ENCODE results near the gene TMEM222.

Gene TMEM222

DNA sequence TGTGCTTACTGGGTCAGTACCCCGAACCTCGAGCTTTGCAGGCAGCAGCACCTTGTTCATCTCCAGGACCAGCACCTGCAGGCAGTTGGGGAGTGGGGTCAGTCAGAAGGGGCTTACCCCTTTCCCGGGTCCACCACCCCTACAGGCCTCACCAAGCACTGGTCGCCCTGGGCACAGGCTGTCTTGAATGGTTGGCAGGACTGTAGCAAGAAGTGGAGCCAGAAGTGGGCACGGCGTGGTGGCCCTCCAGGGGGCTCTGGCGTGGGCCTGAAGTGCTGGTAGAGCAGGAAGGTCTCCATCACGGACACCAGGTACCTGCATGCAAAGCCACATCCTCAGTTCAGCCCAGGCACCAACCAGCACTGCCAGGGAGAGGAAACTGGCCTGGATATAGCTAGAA lies 39.6 kb downstream of the TMEM222 start:
- Histone ChIP-seq H3K4me1 (ENCODE audit: insufficient read depth, low read length) (peaks cover 15% of the 10 kb centered on the region), H3K27ac (ENCODE audit: low read depth, low read length) (no peak overlapping the region), H3K9me3 (ENCODE audit: insufficient read depth, low read depth, low read length) (no peaks in the 10 kb centered on the region), H3K4me3 (ENCODE audit: low read length) (peak overlapping the region; percentile 76; the same call in 1 of the 2 replicates), H3K36me3 (ENCODE audit: insufficient read depth, low read length) (no peaks in the 10 kb centered on the region), H3K9ac (ENCODE audit: low read depth, low read length) (no peak overlapping the region), H3K27me3 (ENCODE audit: insufficient read depth, low read length) (peaks cover 47% of the 10 kb centered on the region)
- 88% methylated on average over 8 of the region's 8 CpGs for WGBS

DNA sequence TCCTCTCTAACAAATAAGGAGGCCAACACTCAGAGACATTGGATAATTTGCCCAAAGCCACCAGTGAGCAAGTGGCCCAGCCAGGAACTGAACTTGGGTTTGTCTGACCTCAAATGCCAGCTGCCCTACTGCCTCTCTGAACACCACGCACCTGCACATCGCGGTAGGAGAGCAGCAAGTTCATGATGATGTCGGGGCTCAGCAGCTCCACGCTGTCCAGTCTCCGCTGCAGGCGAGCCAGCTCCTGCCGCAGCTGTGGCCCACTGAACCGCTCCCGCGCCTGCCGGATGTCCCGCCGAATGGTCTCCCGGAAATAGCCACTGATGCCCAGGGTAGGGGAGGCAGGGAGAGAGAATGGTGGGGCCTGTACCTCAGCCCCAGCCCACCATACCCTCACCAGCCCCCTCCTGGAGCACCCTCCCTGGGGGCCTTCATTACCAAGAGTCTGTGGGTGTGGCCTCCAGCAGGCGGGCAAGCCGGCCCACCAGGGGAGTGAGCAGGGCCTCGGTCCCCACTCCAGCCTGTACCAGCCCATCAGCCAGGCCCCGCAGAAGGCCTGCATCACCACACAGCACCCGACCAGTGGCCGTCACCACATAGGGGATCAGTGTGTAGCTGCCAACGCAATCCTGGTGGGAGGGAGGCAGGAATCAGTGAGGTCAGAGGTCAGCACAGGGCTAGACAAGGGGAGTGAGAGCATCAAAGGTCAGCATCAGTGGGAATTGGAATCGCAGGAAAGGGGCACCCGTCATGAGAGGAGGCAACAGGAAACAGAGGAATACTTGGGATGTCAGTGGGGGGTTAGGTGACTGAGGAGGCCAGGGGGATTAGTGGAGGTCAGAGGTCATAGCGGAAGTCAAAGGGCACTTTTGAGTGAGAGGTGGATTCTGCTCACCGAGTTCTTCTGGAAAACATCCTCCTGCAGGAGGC lies 42.1 kb downstream of the TMEM222 start:
- WGBS = 84% methylated on average over 26 of the region's 26 CpGs
- no peak overlapping the region for H3K27ac ChIP-seq (ENCODE audit: low read depth, low read length)

DNA sequence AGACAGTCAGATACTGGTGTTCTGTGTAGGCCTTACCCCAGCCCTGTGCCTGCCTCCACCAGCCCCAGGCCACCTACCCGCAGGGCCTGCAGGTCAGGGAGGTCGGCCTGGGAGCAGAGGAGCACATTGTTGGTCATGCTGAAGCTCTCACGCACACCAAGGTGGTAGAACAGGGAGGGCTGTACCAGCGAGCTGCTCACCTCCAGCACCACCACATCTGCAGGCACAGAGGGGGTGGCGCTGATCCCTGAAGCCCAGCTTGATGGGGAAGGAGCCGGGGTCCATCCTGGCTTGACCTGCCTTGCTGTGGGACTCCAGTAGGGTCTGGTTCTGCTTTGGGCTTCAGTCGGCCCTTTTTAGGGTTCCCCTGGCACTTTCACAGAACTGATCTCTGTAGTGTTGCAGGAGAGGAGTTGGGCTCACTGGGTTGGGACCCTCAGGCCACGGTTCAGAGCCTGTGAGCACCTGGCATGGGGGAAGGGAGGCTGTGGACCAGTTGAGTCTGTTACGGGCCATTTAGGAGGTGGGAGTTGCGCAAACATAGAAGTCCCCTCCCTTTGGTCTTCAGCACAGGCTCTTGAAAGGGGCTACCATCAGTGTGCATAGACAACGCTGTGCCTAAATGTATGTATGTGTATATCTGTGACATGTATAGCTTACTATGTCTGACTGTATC lies 42.9 kb downstream of the TMEM222 start:
- H3K27ac ChIP-seq (ENCODE audit: low read depth, low read length) = no peak overlapping the region
- H3K9me3 ChIP-seq (ENCODE audit: insufficient read depth, low read depth, low read length) = no peaks in the 10 kb centered on the region
- no peaks in the 10 kb centered on the region for H3K36me3 ChIP-seq (ENCODE audit: insufficient read depth, low read length)
- H3K27me3 ChIP-seq (ENCODE audit: insufficient read depth, low read length) = peaks cover 24% of the 10 kb centered on the region
- peaks cover 21% of the 10 kb centered on the region for H3K4me1 ChIP-seq (ENCODE audit: insufficient read depth, low read length)
- 80% methylated on average over 11 of the region's 11 CpGs for WGBS
- peak overlapping the region; percentile 6 for H3K4me3 ChIP-seq (ENCODE audit: low read length)
- no peak overlapping the region for H3K9ac ChIP-seq (ENCODE audit: low read depth, low read length)

More for the DNA sequence above, 42.1 kb downstream of the TMEM222 start:
- Histone ChIP-seq H3K4me1 (ENCODE audit: insufficient read depth, low read length) (peaks cover 22% of the 10 kb centered on the region), H3K27me3 (ENCODE audit: insufficient read depth, low read length) (peaks cover 32% of the 10 kb centered on the region), H3K9ac (ENCODE audit: low read depth, low read length) (no peak overlapping the region), H3K36me3 (ENCODE audit: insufficient read depth, low read length) (no peaks in the 10 kb centered on the region), H3K4me3 (ENCODE audit: low read length) (no peak overlapping the region), H3K9me3 (ENCODE audit: insufficient read depth, low read depth, low read length) (no peaks in the 10 kb centered on the region)

DNA sequence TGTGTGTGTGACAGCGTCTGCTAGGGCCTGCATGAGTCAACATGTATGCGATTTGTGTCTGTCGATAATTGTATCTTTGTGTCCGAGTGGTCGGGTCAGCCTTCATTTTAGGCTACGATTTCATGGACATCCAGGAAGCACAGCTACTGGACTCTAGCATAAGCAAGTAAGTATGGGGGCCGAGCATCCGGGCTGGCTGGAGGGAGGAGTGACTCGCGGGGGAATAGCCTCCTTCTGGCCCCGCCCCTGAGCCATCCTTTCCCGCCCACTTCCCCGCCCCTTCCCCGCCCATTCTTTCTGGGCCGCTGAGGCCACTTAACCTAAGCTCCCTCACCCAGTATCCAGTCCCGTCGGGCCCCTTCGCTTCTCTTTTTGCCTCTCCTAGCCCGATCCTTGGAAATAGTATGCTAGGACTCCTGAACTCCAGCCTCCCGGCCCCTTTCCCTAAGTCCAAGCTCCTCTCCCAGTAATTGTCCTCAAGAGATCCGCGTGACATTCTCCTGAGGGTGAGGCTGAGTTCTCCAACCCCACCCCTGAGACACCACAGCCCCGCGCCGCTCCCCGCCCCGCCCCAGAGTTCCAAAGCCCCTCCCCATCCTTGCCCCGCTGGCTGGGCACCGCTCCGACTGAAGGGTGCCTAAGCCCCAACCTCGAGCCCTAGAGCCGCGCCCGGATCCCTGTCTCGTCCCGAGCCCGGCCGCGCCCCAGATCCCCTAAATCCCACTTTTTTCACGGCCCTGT lies 43.6 kb downstream of the TMEM222 start:
- Histone ChIP-seq H3K27me3 (ENCODE audit: insufficient read depth, low read length) (peaks cover 18% of the 10 kb centered on the region), H3K9me3 (ENCODE audit: insufficient read depth, low read depth, low read length) (no peaks in the 10 kb centered on the region), H3K36me3 (ENCODE audit: insufficient read depth, low read length) (no peaks in the 10 kb centered on the region), H3K4me3 (ENCODE audit: low read length) (peak overlapping the region; percentile 84), H3K4me1 (ENCODE audit: insufficient read depth, low read length) (peaks cover 18% of the 10 kb centered on the region), H3K27ac (ENCODE audit: low read depth, low read length) (no peak overlapping the region; the same call in 1 of the 2 replicates), H3K9ac (ENCODE audit: low read depth, low read length) (0 out of 2 replicates have a peak overlapping the region, but pooled peaks have one; percentile 63)
- 7% methylated on average over 40 of the region's 40 CpGs for WGBS

DNA sequence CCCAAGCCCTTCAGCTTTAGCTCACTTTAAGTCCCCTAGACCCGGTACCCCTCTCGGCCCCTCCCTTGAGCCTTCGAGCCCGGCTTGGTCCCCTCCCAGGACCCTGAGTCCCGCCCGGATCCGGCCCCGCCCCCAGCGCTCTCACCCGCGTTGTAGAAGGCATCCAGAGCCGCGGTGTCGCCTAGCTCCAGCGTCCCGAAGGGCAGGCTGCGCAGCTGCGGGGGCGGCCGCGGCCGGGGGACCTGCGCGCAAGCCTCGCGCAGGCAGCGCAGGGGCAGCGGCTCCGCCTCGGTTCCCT lies 44.1 kb downstream of the TMEM222 start:
- peak overlapping the region; percentile 84 for H3K4me3 ChIP-seq (ENCODE audit: low read length)
- WGBS = under 1% methylated on average over 30 of the region's 30 CpGs
- no peak overlapping the region; the same call in 1 of the 2 replicates for H3K27ac ChIP-seq (ENCODE audit: low read depth, low read length)
- H3K36me3 ChIP-seq (ENCODE audit: insufficient read depth, low read length) = no peaks in the 10 kb centered on the region
- peak overlapping the region; percentile 63 for H3K9ac ChIP-seq (ENCODE audit: low read depth, low read length)
- peaks cover 13% of the 10 kb centered on the region for H3K27me3 ChIP-seq (ENCODE audit: insufficient read depth, low read length)
- peaks cover 18% of the 10 kb centered on the region for H3K4me1 ChIP-seq (ENCODE audit: insufficient read depth, low read length)
- no peaks in the 10 kb centered on the region for H3K9me3 ChIP-seq (ENCODE audit: insufficient read depth, low read depth, low read length)

DNA sequence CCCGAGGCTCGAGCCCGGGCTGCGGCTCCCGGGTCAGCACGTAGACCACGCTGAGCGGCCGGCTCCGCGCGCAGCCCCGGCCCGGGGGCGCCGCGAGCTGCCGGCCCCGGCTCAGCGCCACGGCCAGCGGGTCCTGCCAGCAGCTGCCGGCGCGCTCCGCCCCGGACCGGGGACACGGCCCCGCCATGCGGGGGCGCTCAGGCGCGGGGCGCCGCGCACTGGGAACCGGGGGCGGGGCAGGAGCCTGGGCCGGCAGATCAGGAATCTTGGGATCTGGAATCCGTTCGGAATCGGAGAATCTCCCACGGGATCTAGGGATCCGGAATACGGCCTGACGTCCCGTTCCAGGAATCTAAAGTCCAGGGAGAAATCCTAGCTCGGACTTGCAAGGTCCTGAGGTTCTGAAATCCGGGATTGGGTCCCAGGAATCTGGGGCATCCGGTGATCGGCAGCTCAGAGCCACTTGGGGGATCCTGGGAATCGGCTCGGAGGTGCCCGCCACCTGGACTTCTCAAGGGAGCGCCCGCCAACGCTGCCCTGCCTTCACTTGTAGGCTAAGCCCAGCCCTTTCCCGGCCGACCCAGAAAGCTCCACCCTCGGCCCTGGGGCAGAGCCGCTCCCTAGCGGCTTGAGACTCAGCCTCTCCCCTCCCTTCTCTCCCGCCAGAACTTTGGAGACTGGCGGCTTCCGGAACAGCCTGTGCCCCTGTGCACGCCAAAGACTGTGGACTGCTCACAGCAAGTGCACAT lies 44.6 kb downstream of the TMEM222 start, which contains the start of gene MAP3K6:
TSS of gene MAP3K6 (minus strand) at position 551 of the 749 bp plus-strand sequence. CDS start at position 187, 364 bp downstream.
- Histone ChIP-seq H3K9ac (ENCODE audit: low read depth, low read length) (peak within 1 kb of the TSS; percentile 63), H3K4me3 (ENCODE audit: low read length) (peak within 1 kb of the TSS; percentile 84), H3K9me3 (ENCODE audit: insufficient read depth, low read depth, low read length) (no peaks in the 10 kb centered on the region), H3K36me3 (ENCODE audit: insufficient read depth, low read length) (no peaks in the 10 kb centered on the region), H3K4me1 (ENCODE audit: insufficient read depth, low read length) (peaks cover 18% of the 10 kb centered on the region), H3K27ac (ENCODE audit: low read depth, low read length) (peak within 1 kb of the TSS; percentile 73; the same call in 1 of the 2 replicates), H3K27me3 (ENCODE audit: insufficient read depth, low read length) (peaks cover 7% of the 10 kb centered on the region)
- under 1% methylated on average over 67 of the region's 67 CpGs for WGBS

DNA sequence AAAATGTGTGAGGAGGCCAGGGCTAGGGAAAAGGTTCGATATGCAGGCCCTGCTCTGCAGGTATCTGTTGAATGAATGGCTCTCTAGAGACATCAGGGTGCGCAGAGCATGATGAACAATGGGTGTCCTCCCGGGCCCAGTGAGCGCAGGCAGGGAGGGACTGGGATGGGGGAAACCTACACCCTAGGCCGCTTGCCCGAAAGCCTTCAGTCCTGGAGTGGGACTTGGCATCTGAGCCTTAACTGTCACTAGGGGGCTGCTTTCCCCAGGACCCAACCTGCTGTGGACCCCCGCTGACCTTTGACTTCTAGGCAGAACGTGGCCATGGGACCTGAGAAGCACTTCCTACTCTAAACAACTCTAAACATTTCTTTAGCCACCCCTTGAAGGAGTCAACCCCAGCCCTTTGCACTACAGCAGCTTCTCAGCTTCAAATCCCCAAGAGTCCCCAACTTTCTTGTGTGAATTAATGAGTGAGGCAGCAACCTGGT lies 45.2 kb downstream of the TMEM222 start:
- Histone ChIP-seq H3K4me3 (ENCODE audit: low read length) (peak overlapping the region; percentile 84), H3K9ac (ENCODE audit: low read depth, low read length) (peak overlapping the region; percentile 63), H3K27ac (ENCODE audit: low read depth, low read length) (peak overlapping the region; percentile 73; the same call in 1 of the 2 replicates), H3K27me3 (ENCODE audit: insufficient read depth, low read length) (0 out of 2 replicates have a peak, but pooled peaks cover 1% of the 10 kb centered on the region), H3K4me1 (ENCODE audit: insufficient read depth, low read length) (peaks cover 18% of the 10 kb centered on the region), H3K36me3 (ENCODE audit: insufficient read depth, low read length) (no peaks in the 10 kb centered on the region), H3K9me3 (ENCODE audit: insufficient read depth, low read depth, low read length) (no peaks in the 10 kb centered on the region)
- WGBS = 34% methylated on average over 8 of the region's 8 CpGs

DNA sequence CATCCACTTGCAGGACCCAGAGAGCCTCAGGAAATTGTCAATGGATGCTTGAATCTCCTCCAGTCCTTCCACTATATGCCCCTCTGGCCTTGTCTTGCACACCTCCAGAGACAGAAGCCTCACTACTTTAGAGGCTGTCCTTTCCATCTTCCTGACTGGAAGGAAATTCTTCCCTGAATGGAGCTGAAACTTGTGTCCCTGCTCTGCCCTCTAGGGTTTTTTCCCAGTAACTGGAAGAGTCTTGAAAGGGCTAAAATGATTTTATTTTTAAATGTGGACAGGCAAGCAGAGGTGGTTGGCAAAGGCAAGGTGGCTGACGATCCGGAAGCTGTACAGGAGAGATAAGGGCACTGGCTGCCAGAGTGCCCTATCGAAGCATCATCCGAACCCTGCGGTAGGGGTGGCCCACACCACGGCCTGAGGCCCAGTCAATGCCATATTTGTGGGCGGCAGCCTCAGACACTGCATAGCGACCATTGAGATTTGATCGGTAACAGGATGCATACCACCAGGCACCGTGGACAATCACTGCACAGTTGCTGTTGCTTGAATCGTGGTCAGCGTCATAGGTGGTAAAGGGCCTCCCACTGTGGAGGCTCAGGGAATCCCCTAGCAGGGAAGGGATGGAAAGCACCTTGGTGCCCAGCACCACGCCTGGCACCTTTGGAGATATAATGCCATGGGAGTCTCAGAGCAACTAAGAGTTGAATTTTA lies 47.1 kb downstream of the TMEM222 start:
- Histone ChIP-seq H3K36me3 (ENCODE audit: insufficient read depth, low read length) (no peaks in the 10 kb centered on the region), H3K27ac (ENCODE audit: low read depth, low read length) (no peak overlapping the region), H3K4me1 (ENCODE audit: insufficient read depth, low read length) (peaks cover 18% of the 10 kb centered on the region), H3K4me3 (ENCODE audit: low read length) (no peak overlapping the region), H3K9ac (ENCODE audit: low read depth, low read length) (no peak overlapping the region), H3K9me3 (ENCODE audit: insufficient read depth, low read depth, low read length) (no peaks in the 10 kb centered on the region), H3K27me3 (ENCODE audit: insufficient read depth, low read length) (no peaks in the 10 kb centered on the region)
- WGBS = 84% methylated on average over 13 of the region's 13 CpGs

DNA sequence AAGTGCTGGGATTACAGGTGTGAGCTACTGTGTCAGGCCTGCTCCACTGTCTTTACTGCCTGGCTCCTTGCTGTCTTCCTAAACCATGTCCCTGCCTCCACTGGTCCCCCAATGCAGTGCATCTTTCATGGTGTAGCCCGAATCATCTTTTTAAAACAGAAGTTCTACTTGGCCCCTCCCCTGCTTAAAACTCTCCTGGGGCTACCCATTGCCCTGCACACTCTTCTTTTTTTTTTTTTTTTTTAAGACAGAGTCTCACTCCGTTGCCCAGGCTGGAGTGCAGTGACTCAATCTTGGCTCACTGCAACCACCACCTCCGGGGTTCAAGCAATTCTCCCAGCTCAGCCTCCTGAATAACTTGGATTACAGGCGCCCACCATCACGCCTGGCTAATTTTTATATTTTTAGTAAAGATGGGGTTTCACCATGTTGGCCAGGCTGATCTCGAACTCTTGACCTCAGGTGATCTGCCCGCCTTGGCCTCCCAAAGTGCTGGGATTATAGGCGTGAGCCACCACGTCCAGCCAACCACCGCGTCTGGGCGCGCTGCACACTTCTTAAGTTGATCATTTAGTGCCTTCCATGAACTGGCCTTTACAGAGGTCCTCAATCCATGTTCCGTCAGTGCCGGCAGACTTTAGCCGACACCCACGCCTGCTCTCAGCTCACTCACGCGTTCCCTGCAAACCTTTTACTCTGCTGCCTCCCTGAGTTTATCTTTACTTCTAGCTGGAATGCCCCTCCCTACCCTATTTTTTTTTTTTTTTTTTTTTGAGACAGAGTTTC lies 50.3 kb downstream of the TMEM222 start:
- Histone ChIP-seq H3K9me3 (ENCODE audit: insufficient read depth, low read depth, low read length) (no peaks in the 10 kb centered on the region), H3K9ac (ENCODE audit: low read depth, low read length) (no peak overlapping the region), H3K36me3 (ENCODE audit: insufficient read depth, low read length) (no peaks in the 10 kb centered on the region), H3K27ac (ENCODE audit: low read depth, low read length) (no peak overlapping the region), H3K4me3 (ENCODE audit: low read length) (no peak overlapping the region), H3K27me3 (ENCODE audit: insufficient read depth, low read length) (no peaks in the 10 kb centered on the region), H3K4me1 (ENCODE audit: insufficient read depth, low read length) (peaks cover 6% of the 10 kb centered on the region; the same call in 1 of the 2 replicates)
- 94% methylated on average over 19 of the region's 19 CpGs for WGBS

Data from HUES64 (cell line).